ENCODE measurements around the gene MMP20. TPM values are rescaled to one million over a fixed set of nuclear protein-coding genes. Genes with fewer than 3 reads are reported as not detected.
A peak's percentile ranks its signal among the peaks of the same experiment; 100 is the strongest.

MMP20 gene
- total and polyA plus RNA-seq, 2 of the 13 experiments (the other 11 are each of a cell fraction or from before 2014, with no cell fraction given) = 0.05 TPM; not detected in 1

DNA sequence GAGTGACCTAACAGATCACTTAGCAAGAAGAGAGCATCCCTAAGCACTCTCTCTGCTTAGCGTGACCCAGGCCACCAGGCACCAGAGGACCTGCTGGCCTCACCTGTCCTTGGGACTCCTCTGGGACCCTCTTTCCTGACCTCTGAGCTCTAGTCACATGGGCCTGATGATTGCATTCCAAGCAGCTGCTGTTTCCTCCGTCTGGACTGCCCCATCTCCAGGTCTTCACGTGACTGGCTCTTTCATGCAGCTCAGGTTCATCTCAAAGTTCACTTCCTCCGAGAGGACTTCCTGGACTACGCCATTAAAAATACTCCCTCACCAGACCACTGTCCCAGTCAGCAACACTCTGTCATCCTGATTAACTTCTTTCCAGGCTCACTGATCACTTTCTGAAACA, 2.9 kb downstream of the MMP20 start (continued):
- TF ChIP-seq, protein P1, sequence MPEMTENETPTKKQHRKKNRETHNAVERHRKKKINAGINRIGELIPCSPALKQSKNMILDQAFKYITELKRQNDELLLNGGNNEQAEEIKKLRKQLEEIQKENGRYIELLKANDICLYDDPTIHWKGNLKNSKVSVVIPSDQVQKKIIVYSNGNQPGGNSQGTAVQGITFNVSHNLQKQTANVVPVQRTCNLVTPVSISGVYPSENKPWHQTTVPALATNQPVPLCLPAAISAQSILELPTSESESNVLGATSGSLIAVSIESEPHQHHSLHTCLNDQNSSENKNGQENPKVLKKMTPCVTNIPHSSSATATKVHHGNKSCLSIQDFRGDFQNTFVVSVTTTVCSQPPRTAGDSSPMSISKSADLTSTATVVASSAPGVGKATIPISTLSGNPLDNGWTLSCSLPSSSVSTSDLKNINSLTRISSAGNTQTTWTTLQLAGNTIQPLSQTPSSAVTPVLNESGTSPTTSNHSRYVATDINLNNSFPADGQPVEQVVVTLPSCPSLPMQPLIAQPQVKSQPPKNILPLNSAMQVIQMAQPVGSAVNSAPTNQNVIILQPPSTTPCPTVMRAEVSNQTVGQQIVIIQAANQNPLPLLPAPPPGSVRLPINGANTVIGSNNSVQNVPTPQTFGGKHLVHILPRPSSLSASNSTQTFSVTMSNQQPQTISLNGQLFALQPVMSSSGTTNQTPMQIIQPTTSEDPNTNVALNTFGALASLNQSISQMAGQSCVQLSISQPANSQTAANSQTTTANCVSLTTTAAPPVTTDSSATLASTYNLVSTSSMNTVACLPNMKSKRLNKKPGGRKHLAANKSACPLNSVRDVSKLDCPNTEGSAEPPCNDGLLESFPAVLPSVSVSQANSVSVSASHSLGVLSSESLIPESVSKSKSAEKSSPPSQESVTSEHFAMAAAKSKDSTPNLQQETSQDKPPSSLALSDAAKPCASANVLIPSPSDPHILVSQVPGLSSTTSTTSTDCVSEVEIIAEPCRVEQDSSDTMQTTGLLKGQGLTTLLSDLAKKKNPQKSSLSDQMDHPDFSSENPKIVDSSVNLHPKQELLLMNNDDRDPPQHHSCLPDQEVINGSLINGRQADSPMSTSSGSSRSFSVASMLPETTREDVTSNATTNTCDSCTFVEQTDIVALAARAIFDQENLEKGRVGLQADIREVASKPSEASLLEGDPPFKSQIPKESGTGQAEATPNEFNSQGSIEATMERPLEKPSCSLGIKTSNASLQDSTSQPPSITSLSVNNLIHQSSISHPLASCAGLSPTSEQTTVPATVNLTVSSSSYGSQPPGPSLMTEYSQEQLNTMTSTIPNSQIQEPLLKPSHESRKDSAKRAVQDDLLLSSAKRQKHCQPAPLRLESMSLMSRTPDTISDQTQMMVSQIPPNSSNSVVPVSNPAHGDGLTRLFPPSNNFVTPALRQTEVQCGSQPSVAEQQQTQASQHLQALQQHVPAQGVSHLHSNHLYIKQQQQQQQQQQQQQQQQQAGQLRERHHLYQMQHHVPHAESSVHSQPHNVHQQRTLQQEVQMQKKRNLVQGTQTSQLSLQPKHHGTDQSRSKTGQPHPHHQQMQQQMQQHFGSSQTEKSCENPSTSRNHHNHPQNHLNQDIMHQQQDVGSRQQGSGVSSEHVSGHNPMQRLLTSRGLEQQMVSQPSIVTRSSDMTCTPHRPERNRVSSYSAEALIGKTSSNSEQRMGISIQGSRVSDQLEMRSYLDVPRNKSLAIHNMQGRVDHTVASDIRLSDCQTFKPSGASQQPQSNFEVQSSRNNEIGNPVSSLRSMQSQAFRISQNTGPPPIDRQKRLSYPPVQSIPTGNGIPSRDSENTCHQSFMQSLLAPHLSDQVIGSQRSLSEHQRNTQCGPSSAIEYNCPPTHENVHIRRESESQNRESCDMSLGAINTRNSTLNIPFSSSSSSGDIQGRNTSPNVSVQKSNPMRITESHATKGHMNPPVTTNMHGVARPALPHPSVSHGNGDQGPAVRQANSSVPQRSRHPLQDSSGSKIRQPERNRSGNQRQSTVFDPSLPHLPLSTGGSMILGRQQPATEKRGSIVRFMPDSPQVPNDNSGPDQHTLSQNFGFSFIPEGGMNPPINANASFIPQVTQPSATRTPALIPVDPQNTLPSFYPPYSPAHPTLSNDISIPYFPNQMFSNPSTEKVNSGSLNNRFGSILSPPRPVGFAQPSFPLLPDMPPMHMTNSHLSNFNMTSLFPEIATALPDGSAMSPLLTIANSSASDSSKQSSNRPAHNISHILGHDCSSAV (CRISPR knock-in tag; IDR thresholded peaks at IDR 0.05; ENCODE audit: borderline replicate concordance) = no peak
- TF ChIP-seq, protein P2, sequence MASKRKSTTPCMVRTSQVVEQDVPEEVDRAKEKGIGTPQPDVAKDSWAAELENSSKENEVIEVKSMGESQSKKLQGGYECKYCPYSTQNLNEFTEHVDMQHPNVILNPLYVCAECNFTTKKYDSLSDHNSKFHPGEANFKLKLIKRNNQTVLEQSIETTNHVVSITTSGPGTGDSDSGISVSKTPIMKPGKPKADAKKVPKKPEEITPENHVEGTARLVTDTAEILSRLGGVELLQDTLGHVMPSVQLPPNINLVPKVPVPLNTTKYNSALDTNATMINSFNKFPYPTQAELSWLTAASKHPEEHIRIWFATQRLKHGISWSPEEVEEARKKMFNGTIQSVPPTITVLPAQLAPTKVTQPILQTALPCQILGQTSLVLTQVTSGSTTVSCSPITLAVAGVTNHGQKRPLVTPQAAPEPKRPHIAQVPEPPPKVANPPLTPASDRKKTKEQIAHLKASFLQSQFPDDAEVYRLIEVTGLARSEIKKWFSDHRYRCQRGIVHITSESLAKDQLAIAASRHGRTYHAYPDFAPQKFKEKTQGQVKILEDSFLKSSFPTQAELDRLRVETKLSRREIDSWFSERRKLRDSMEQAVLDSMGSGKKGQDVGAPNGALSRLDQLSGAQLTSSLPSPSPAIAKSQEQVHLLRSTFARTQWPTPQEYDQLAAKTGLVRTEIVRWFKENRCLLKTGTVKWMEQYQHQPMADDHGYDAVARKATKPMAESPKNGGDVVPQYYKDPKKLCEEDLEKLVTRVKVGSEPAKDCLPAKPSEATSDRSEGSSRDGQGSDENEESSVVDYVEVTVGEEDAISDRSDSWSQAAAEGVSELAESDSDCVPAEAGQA (IDR thresholded peaks at IDR 0.05; ENCODE audit: low read depth) = peak; percentile 53; the same call in 1 of the 2 replicates
- TF ChIP-seq, protein P2 (CRISPR knock-in tag; IDR thresholded peaks at IDR 0.05; ENCODE audit: borderline replicate concordance) = no peak
- TF ChIP-seq ZNF264 (CRISPR knock-in tag; IDR thresholded peaks at IDR 0.05) = no peak
- TF ChIP-seq ZBTB20 (CRISPR knock-in tag; IDR thresholded peaks at IDR 0.05; ENCODE audit: borderline replicate concordance, low read depth) = no peak
- peak; percentile 58 for TF ChIP-seq MED1 (CRISPR knock-in tag; IDR thresholded peaks at IDR 0.05)
- peak; percentile 50 for TF ChIP-seq FOXO1 (CRISPR knock-in tag; IDR thresholded peaks at IDR 0.05)
- TF ChIP-seq ZNF720 (CRISPR knock-in tag; IDR thresholded peaks at IDR 0.05) = no peak
- TF ChIP-seq KDM4B (CRISPR knock-in tag; IDR thresholded peaks at IDR 0.05) = no peak
- TF ChIP-seq ZSCAN31 (CRISPR knock-in tag; IDR thresholded peaks at IDR 0.05; ENCODE audit: low read depth) = 0 out of 2 replicates have a peak, but pooled peaks have one; percentile 43
- TF ChIP-seq ESRRA (CRISPR knock-in tag; IDR thresholded peaks at IDR 0.05; ENCODE audit: low read depth) = peak; percentile 73
- TF ChIP-seq, protein P3, sequence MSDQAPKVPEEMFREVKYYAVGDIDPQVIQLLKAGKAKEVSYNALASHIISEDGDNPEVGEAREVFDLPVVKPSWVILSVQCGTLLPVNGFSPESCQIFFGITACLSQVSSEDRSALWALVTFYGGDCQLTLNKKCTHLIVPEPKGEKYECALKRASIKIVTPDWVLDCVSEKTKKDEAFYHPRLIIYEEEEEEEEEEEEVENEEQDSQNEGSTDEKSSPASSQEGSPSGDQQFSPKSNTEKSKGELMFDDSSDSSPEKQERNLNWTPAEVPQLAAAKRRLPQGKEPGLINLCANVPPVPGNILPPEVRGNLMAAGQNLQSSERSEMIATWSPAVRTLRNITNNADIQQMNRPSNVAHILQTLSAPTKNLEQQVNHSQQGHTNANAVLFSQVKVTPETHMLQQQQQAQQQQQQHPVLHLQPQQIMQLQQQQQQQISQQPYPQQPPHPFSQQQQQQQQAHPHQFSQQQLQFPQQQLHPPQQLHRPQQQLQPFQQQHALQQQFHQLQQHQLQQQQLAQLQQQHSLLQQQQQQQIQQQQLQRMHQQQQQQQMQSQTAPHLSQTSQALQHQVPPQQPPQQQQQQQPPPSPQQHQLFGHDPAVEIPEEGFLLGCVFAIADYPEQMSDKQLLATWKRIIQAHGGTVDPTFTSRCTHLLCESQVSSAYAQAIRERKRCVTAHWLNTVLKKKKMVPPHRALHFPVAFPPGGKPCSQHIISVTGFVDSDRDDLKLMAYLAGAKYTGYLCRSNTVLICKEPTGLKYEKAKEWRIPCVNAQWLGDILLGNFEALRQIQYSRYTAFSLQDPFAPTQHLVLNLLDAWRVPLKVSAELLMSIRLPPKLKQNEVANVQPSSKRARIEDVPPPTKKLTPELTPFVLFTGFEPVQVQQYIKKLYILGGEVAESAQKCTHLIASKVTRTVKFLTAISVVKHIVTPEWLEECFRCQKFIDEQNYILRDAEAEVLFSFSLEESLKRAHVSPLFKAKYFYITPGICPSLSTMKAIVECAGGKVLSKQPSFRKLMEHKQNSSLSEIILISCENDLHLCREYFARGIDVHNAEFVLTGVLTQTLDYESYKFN (CRISPR knock-in tag; conservative IDR thresholded peaks at IDR 0.05) = peak; percentile 62
- peak; percentile 65 for TF ChIP-seq GABPB1 (CRISPR knock-in tag; IDR thresholded peaks at IDR 0.05)

Measured in HepG2 (cell line).